Transverse colon (tissue), 4 donors: ENCODE results near the gene PDHX.

ENCODE experiments used
- CTCF ChIP-seq, 5 experiments: fragments of 200-600 bp in 3 of 5; fragments of 450-650 bp in 2 of 5; sonication (generic) in 3 of 5; IDR thresholded peaks; 1 replicate in 2 of 5; 2 replicates in 3 of 5; pipeline ENCODE4 v1.5.1; 2016 to 2017; ENCODE audit warnings: antibody characterized with exemption in 5 of 5, inconsistent platforms in 3 of 5, mild to moderate bottlenecking in 2 of 5, moderate library complexity in 1 of 5
- EP300 ChIP-seq: sonication (generic); formaldehyde crosslinking; IDR thresholded peaks from one replicate; pipeline ENCODE4 v1.6.1; 2017; ENCODE audit warnings: antibody characterized with exemption, low read depth
- POLR2AphosphoS5 ChIP-seq, 3 donors: sonication (generic); formaldehyde crosslinking; IDR thresholded peaks; one replicate each; pipeline ENCODE4 v1.6.1; 2016; ENCODE audit warnings: antibody characterized with exemption in 3 of 3

GRCh38 chr11:34959770-34960169 lies 43.4 kb downstream of the PDHX start:
- TF ChIP-seq CTCF (IDR thresholded peaks at IDR 0.05), result no peak
- no peak for TF ChIP-seq POLR2AphosphoS5 (IDR thresholded peaks at IDR 0.05)
- no peak for TF ChIP-seq EP300
